DND-41 (cell line): ENCODE results near the gene A1BG.
A peak's percentile ranks its signal among the peaks of the same experiment; 100 is the strongest.

ENCODE experiments used
- ATAC-seq: fragments of 200-7000 bp; cut with Tn5 transposase; 3 replicates; pipeline ENCODE4 v1.9.1; 2021; ENCODE audit warnings: low read depth; ENCODE audit not compliant: insufficient read depth
- DNase-seq: peaks from one replicate; pipeline ENCODE4 v3.0.0-alpha.2; 2020
- H2AFZ ChIP-seq: 2 replicates; pipeline ENCODE4 v1.6.0; 2012; ENCODE audit warnings: low read depth, low read length
- H3K27ac ChIP-seq: 2 replicates; pipeline ENCODE4 v1.5.1; 2012; ENCODE audit warnings: low read length, inconsistent platforms
- H3K27me3 ChIP-seq: fragments of 200-600 bp; sonication (generic); 2 replicates; pipeline ENCODE4 v1.6.0; 2012; ENCODE audit warnings: low read length, mild to moderate bottlenecking, inconsistent platforms; ENCODE audit not compliant: insufficient read depth, poor library complexity
- H3K36me3 ChIP-seq: 2 replicates; pipeline ENCODE4 v1.5.1; 2012; ENCODE audit warnings: low read length, inconsistent platforms; ENCODE audit not compliant: insufficient read depth
- H3K4me1 ChIP-seq: 2 replicates; pipeline ENCODE4 v1.5.1; 2012; ENCODE audit warnings: mild to moderate bottlenecking, low read length; ENCODE audit not compliant: insufficient read depth
- H3K4me2 ChIP-seq: 2 replicates; pipeline ENCODE4 v1.6.0; 2012; ENCODE audit warnings: mild to moderate bottlenecking, moderate library complexity, low read length, inconsistent platforms; ENCODE audit not compliant: insufficient read depth
- H3K4me3 ChIP-seq, 2 experiments: fragments of 200-600 bp in 1 of 2; shearing (Covaris generic) in 1 of 2; 2 replicates each; pipeline ENCODE4 v1.5.1; 2012 to 2016; ENCODE audit warnings: inconsistent platforms in 2 of 2, low read length in 2 of 2, mild to moderate bottlenecking in 2 of 2, low read depth in 1 of 2, moderate library complexity in 1 of 2
- H3K79me2 ChIP-seq: 2 replicates; pipeline ENCODE4 v1.6.0; 2012; ENCODE audit warnings: low read length, inconsistent platforms; ENCODE audit not compliant: insufficient read depth
- H3K9ac ChIP-seq: 2 replicates; pipeline ENCODE4 v1.6.0; 2012; ENCODE audit warnings: low read depth, mild to moderate bottlenecking, inconsistent platforms, low read length, moderate library complexity
- H3K9me3 ChIP-seq: 2 replicates; pipeline ENCODE4 v1.5.1; 2012; ENCODE audit warnings: low read length, moderate library complexity, mild to moderate bottlenecking, inconsistent platforms; ENCODE audit not compliant: insufficient read depth, severe bottlenecking
- H4K20me1 ChIP-seq: 2 replicates; pipeline ENCODE4 v1.6.0; 2012; ENCODE audit warnings: low read length; ENCODE audit not compliant: insufficient read depth
- EZH2 ChIP-seq: IDR thresholded peaks from 3 replicates; pipeline ENCODE4 v1.6.1; 2012; ENCODE audit warnings: borderline replicate concordance, low read depth, mild to moderate bottlenecking, moderate library complexity, low read length, inconsistent platforms; ENCODE audit not compliant: severe bottlenecking
- TF ChIP-seq, protein P1 (sequence below): IDR thresholded peaks from 2 replicates; pipeline ENCODE4 v1.5.1; 2012; ENCODE audit warnings: borderline replicate concordance, low read length, moderate library complexity, mild to moderate bottlenecking; ENCODE audit not compliant: poor library complexity, severe bottlenecking; ENCODE audit errors: extremely low read depth

A1BG gene

GRCh38 chr19:58385313-58385890 lies 32.1 kb upstream of the A1BG start:
- Histone ChIP-seq H3K9ac (peak overlapping the region; percentile 99), H3K4me3 (peak overlapping the region in 1 of 2 experiments; percentile 92; a peak in 3 of 4 replicates), H2AFZ (peak overlapping the region; percentile 84), H3K4me1 (peaks cover 49% of the 10 kb centered on the region), H4K20me1 (peaks cover 20% of the 10 kb centered on the region), H3K36me3 (peaks cover 26% of the 10 kb centered on the region), H3K27me3 (no peaks in the 10 kb centered on the region), H3K27ac (peak overlapping the region; percentile 97), H3K79me2 (peaks cover 57% of the 10 kb centered on the region), H3K4me2 (peak overlapping the region; percentile 92), H3K9me3 (no peaks in the 10 kb centered on the region)
- TF ChIP-seq EZH2, result no peak
- TF ChIP-seq, protein P1, sequence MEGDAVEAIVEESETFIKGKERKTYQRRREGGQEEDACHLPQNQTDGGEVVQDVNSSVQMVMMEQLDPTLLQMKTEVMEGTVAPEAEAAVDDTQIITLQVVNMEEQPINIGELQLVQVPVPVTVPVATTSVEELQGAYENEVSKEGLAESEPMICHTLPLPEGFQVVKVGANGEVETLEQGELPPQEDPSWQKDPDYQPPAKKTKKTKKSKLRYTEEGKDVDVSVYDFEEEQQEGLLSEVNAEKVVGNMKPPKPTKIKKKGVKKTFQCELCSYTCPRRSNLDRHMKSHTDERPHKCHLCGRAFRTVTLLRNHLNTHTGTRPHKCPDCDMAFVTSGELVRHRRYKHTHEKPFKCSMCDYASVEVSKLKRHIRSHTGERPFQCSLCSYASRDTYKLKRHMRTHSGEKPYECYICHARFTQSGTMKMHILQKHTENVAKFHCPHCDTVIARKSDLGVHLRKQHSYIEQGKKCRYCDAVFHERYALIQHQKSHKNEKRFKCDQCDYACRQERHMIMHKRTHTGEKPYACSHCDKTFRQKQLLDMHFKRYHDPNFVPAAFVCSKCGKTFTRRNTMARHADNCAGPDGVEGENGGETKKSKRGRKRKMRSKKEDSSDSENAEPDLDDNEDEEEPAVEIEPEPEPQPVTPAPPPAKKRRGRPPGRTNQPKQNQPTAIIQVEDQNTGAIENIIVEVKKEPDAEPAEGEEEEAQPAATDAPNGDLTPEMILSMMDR, result no peak
- ATAC-seq, result no peak
- DNase-seq, result no peak

GRCh38 chr19:58382997-58383603 lies 29.8 kb upstream of the A1BG start:
- Histone ChIP-seq H3K4me2 (no peak overlapping the region), H3K4me1 (peaks cover 45% of the 10 kb centered on the region), H2AFZ (no peak overlapping the region), H4K20me1 (peaks cover 12% of the 10 kb centered on the region), H3K9me3 (no peaks in the 10 kb centered on the region), H3K9ac (0 out of 2 replicates have a peak overlapping the region, but pooled peaks have one; percentile 4), H3K4me3 (no peak overlapping the region), H3K27ac (no peak overlapping the region), H3K36me3 (peaks cover 7% of the 10 kb centered on the region), H3K27me3 (no peaks in the 10 kb centered on the region), H3K79me2 (peaks cover 52% of the 10 kb centered on the region)
- ATAC-seq (no peak), DNase-seq (no peak)
- TF ChIP-seq, protein P1, result no peak
- TF ChIP-seq EZH2, result no peak

DNA sequence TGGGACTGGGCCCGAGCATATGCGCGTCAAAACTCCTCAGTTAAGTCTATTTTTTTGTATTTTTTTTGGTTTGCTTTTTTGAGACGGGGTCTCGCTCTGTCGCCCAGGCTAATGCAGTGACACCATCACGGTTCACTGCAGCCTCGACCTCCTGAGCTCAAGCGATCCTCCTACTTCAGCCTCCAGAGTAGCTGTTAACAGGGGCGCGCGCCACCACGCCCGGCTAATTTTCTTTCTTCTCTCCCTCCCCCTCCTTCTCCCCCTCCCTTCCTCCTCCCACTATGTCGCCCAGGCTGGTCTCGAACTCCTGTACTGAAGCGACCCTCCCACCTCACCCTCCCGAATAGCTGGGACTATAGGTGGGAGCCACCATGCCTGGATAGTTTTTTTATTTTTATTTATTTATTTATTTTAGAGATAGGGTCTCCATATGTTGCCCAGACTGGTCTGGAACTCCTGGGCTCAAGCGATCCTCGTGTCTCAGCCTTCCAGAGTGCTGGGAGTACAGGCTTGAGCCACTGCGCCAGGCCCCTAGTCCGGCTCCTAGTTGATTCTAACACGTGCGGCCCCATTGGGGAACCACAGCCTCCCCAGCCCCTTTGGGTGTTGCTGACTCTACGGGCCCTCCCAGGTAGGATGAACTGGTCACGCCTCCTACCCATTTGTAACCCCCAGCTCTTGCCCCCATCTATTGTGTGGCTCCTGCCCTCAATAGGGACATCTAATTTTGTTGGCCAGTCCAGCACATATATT lies 28.3 kb upstream of the A1BG start:
- ATAC-seq, result no peak
- Histone ChIP-seq H4K20me1 (peaks cover 4% of the 10 kb centered on the region; the same call in 1 of the 2 replicates), H3K9ac (peak overlapping the region; percentile 57), H3K4me3 (peak overlapping the region; percentile 33 to 75; a peak in 3 of 4 replicates), H3K79me2 (peaks cover 41% of the 10 kb centered on the region), H3K9me3 (no peaks in the 10 kb centered on the region), H3K27ac (peak overlapping the region; percentile 67), H2AFZ (peak overlapping the region; percentile 44; the same call in 1 of the 2 replicates), H3K4me1 (peaks cover 39% of the 10 kb centered on the region), H3K36me3 (no peaks in the 10 kb centered on the region; the same call in 1 of the 2 replicates), H3K4me2 (peak overlapping the region; percentile 96), H3K27me3 (no peaks in the 10 kb centered on the region)
- DNase-seq, result no peak
- TF ChIP-seq EZH2, result no peak
- TF ChIP-seq, protein P1, result no peak
